Natural killer cell (primary cell): ENCODE measurements around the gene IRAK1BP1. TPM values are rescaled to one million over a fixed set of nuclear protein-coding genes. Genes with fewer than 3 reads are reported as not detected.
A peak's percentile ranks its signal among the peaks of the same experiment; 100 is the strongest.

Experiments used
- ATAC-seq, 3 donors: fragments of 150-1000 bp in 2 of 3; fragments of 200-7000 bp in 1 of 3; cut with Tn5 transposase; 1 replicate in 1 of 3; 2 replicates in 2 of 3; pipeline ENCODE4 v1.10.0; 2021; ENCODE audit warnings: mild to moderate bottlenecking in 2 of 3, moderate library complexity in 2 of 3
- DNase-seq, 2 donors: peaks; one replicate each; pipeline versions ENCODE4 v3.0.0 to v3.0.0-alpha.2; 2013 to 2021; ENCODE audit warnings: mixed read lengths in 1 of 2
- H3K27ac ChIP-seq: one replicate; pipeline ENCODE4 v1.5.1; 2013; ENCODE audit warnings: mild to moderate bottlenecking, low read length
- H3K27me3 ChIP-seq: one replicate; pipeline ENCODE4 v1.6.1; 2013; ENCODE audit warnings: low read length; ENCODE audit not compliant: control insufficient read depth, insufficient read depth
- H3K36me3 ChIP-seq: one replicate; pipeline ENCODE4 v1.6.1; 2013; ENCODE audit warnings: low read length; ENCODE audit not compliant: control insufficient read depth, insufficient read depth
- H3K4me1 ChIP-seq: one replicate; pipeline ENCODE4 v1.6.1; 2013; ENCODE audit warnings: low read length; ENCODE audit not compliant: control insufficient read depth, insufficient read depth
- H3K4me3 ChIP-seq: one replicate; pipeline ENCODE4 v1.5.1; 2013; ENCODE audit warnings: low read length
- H3K9me3 ChIP-seq: one replicate; pipeline ENCODE4 v1.6.1; 2013; ENCODE audit warnings: low read length; ENCODE audit not compliant: control insufficient read depth, insufficient read depth
- H3K27ac Mint-ChIP-seq, 2 donors: one replicate each; pipeline ENCODE4 v1.8.0; 2022; ENCODE audit warnings: mild to moderate bottlenecking in 2 of 2, mixed read lengths in 2 of 2, moderate library complexity in 1 of 2
- H3K27me3 Mint-ChIP-seq, 2 donors: one replicate each; pipeline ENCODE4 v1.8.0; 2022; ENCODE audit warnings: low read depth in 2 of 2, mixed read lengths in 2 of 2
- H3K36me3 Mint-ChIP-seq: one replicate; pipeline ENCODE4 v1.8.0; 2022; ENCODE audit warnings: mixed read lengths
- H3K4me1 Mint-ChIP-seq, 2 donors: one replicate each; pipeline ENCODE4 v1.8.0; 2022; ENCODE audit warnings: mixed read lengths in 2 of 2
- H3K4me3 Mint-ChIP-seq: one replicate; pipeline ENCODE4 v1.8.0; 2022; ENCODE audit warnings: mild to moderate bottlenecking, moderate library complexity, mixed read lengths
- H3K9me3 Mint-ChIP-seq, 2 donors: one replicate each; pipeline ENCODE4 v1.8.0; 2022; ENCODE audit warnings: mixed read lengths in 2 of 2
- CTCF ChIP-seq: fragments of 200-600 bp; IDR thresholded peaks from one replicate; pipeline ENCODE4 v1.8.0; 2022; ENCODE audit warnings: antibody characterized with exemption
- WGBS: methylation state at CpG from one replicate; pipeline ENCODE4 v1.1.7; 2013; ENCODE audit warnings: missing lambda C conversion rate; ENCODE audit not compliant: insufficient coverage; 5-methylcytosine and 5-hydroxymethylcytosine counted together
- intact Hi-C: fragments of 100-400 bp; cut with micrococcal nuclease; formaldehyde crosslinking; loops from one replicate; pipeline ENCODE4 v1.14.2; 2022
- total RNA-seq, 4 donors: library from RNA; stranded (reverse); fragments of 120-200 nt in 1 of 4; gene quantifications; one replicate each; pipeline versions ENCODE4 v1.2.3 to v1.2.4, GENCODE V29; 2013 to 2022

The IRAK1BP1 gene
- total RNA-seq, 3 donors from 2014 or later (not counting 1 experiment from before 2014, with no cell fraction given) = 0.56 to 1.5 (median 1.5) TPM

GRCh38 chr6:78948785-78949184, 81.4 kb downstream of the IRAK1BP1 start:
- Histone ChIP-seq H3K27me3 (no peaks in the 10 kb centered on the region), H3K4me1 (no peaks in the 10 kb centered on the region), H3K9me3 (no peaks in the 10 kb centered on the region), H3K27ac (no peak overlapping the region), H3K4me3 (no peak overlapping the region), H3K36me3 (peaks cover 85% of the 10 kb centered on the region)
- Mint-ChIP-seq H3K27me3 (no peaks in the 10 kb centered on the region), H3K9me3 (no peaks in the 10 kb centered on the region), H3K36me3 (peaks cover 57% of the 10 kb centered on the region), H3K27ac (no peak overlapping the region), H3K4me3 (no peak overlapping the region), H3K4me1 (no peaks in the 10 kb centered on the region)
- no peak for ATAC-seq
- intact Hi-C loops = no loop called here
- DNase-seq = no peak
- TF ChIP-seq CTCF = no peak
- WGBS = 93% methylated on average over 1 of the region's 3 CpGs

GRCh38 chr6:78952362-78952761, 85.0 kb downstream of the IRAK1BP1 start:
- intact Hi-C loops = no loop called here
- Mint-ChIP-seq H3K4me3 (no peak overlapping the region), H3K9me3 (no peaks in the 10 kb centered on the region), H3K4me1 (peaks cover 0 to 7% of the 10 kb centered on the region in 2 donors), H3K27me3 (no peaks in the 10 kb centered on the region), H3K27ac (peak overlapping the region in 1 of 2 donors; percentile 45), H3K36me3 (peaks cover 46% of the 10 kb centered on the region)
- Histone ChIP-seq H3K9me3 (no peaks in the 10 kb centered on the region), H3K27me3 (no peaks in the 10 kb centered on the region), H3K27ac (no peak overlapping the region), H3K4me1 (no peaks in the 10 kb centered on the region), H3K4me3 (no peak overlapping the region), H3K36me3 (peaks cover 75% of the 10 kb centered on the region)
- TF ChIP-seq CTCF = no peak
- ATAC-seq (no peak), DNase-seq (no peak)
- 100% methylated on average over 1 of the region's 1 CpG for WGBS

Other genes with a start within 250 kb of the IRAK1BP1 start
- gene PHIP, start 210.7 kb downstream of the IRAK1BP1 start, total RNA-seq = 10 to 100 TPM; 38.5 to 45.6 (median 42.5) TPM